Urinary bladder (tissue), 4 donors: ENCODE results near the gene ASPDH. TPM values are rescaled to one million over a fixed set of nuclear protein-coding genes. Genes with fewer than 3 reads are reported as not detected.

Source experiments
- DNase-seq: peaks from one replicate; pipeline ENCODE4 v3.0.0-alpha.2; 2015; ENCODE audit errors: extremely low spot score
- H3K27ac ChIP-seq: one replicate; pipeline ENCODE4 v1.5.1; 2013; ENCODE audit warnings: low read depth, mild to moderate bottlenecking, moderate library complexity
- H3K36me3 ChIP-seq: one replicate; pipeline ENCODE4 v1.6.1; 2013; ENCODE audit warnings: mild to moderate bottlenecking, moderate library complexity; ENCODE audit not compliant: insufficient read depth
- H3K4me1 ChIP-seq: one replicate; pipeline ENCODE4 v1.6.1; 2013; ENCODE audit warnings: mild to moderate bottlenecking, moderate library complexity; ENCODE audit not compliant: insufficient read depth
- H3K4me3 ChIP-seq: one replicate; pipeline ENCODE4 v1.5.1; 2013; ENCODE audit warnings: low read depth, low read length
- whole genome bisulfite sequencing: extraction: QIAGEN DNeasy Blood & Tissue Kit; methylation state at CpG from one replicate; pipeline ENCODE4 v1.1.7; 2013; 5-methylcytosine and 5-hydroxymethylcytosine counted together
- polyA plus RNA-seq: library from polyadenylated mRNA; stranded (reverse); fragments of 200-250 nt; gene quantifications from one replicate; pipeline ENCODE4 v1.2.3, GENCODE V29; 2013
- total RNA-seq: library from RNA; depleted of rRNA; stranded (reverse); fragments of >200 nt; gene quantifications from one replicate; pipeline ENCODE4 v1.2.3, GENCODE V29; 2014
- donor health status: healthy with polysubstance abuse.
- donor health status: healthy.

The ASPDH gene
- not detected for total RNA-seq
- not detected for polyA plus RNA-seq

DNA sequence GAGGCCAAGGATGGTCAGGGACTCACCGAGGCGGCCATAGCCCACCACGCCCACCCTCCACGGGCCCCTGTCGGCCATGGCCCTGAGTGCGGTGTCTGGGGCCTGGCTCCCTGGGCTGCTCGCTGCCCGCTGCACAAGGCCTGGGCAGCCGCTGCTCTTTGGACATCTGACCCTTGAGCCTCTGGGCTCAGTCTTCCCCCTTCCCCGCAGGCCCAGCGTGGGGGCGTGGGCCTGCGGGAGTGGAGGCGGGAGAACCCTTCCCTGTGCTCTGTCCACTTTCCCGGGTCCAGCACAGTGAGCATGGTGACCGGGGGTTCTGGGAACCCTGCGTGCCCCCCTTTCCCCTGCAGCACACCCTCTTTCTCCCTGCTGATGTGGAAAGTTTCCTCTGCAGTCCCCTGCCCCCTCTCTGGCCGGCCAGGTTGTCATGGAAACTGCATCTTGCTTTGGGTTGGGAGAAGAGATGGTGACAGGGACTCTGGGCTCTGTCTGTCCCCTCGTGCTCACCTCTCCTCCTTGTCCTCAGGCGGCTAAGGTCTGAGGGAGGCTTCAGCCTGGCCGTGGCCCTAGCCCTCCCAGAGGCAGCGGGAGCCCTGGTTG lies at the start of gene ASPDH:
ASPDH (minus strand) TSS at position 168 of the 600 bp plus-strand sequence; CDS start at position 78, 90 bp downstream.
- peaks cover 1% of the 10 kb centered on the region for H3K36me3 ChIP-seq
- 46% methylated on average over 22 of the region's 22 CpGs for WGBS
- no peak within 1 kb of the TSS for H3K4me3 ChIP-seq
- peaks cover 3% of the 10 kb centered on the region for H3K4me1 ChIP-seq
- no peak for DNase-seq
- no peak within 1 kb of the TSS for H3K27ac ChIP-seq

DNA sequence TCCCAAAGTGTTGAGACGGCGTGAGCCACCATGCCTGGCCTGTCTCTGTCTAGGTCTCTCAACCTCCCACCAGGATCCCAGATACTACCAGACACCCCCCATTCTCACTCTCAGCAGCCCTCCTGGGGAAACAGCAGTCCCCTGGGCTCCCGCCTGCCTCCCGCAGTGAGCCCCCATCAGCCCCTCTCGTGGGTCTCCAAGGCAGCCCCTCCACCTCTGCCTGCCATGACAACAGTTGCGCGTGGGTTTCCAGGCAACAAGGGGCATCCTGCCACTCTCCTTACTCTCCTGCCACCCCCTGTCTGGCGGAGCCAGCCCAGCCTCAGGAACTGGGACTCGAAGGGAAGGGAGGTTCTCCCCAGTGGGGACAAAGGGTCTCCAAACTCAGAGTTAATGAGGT lies 49.3 kb upstream of the ASPDH start:
- 85% methylated on average over 9 of the region's 9 CpGs for WGBS
- Histone ChIP-seq H3K36me3 (no peaks in the 10 kb centered on the region), H3K4me1 (no peaks in the 10 kb centered on the region), H3K27ac (no peak overlapping the region), H3K4me3 (no peak overlapping the region)
- DNase-seq = no peak

DNA sequence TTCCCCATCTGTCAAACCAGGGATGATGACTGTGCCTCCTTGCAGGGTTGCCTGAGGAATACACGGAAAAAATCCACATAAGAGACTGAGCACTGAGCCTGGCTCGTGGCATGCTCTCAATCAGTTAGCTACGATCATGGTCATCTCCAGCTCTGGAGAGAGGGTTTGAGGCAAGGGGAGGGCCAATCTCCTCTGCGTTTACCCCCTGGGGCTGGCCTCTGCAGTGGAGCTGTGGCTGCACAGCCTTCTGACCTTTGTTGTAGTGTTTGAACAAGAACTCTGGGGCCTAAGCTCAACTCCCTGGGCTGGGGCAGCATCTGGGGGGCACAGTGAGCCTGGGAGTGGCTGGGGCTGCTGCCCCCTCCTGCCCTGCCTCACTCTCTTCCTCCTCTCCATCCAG lies 48.6 kb upstream of the ASPDH start:
- Histone ChIP-seq H3K36me3 (no peaks in the 10 kb centered on the region), H3K4me3 (no peak overlapping the region), H3K27ac (no peak overlapping the region), H3K4me1 (no peaks in the 10 kb centered on the region)
- 66% methylated on average over 4 of the region's 4 CpGs for WGBS
- no peak for DNase-seq

DNA sequence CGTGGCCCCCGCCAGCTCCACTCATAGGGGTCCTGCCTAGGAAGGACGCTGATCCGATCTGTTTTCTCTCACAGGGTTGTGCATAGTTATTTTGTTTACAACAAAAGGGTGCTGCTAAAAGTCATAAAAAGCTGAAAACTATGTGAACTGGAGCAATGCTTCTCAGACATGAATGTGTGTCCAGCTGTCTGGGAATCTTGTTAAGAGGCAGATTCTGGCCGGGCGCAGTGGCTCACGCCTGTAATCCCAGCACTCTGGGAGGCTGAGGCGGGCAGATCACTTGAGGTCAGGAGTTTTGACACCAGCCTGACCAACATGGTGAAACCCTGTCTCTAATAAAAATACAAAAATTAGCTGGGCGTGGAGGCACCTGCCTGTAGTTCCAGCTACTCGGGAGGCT lies 45.9 kb upstream of the ASPDH start:
- no peaks in the 10 kb centered on the region for H3K36me3 ChIP-seq
- DNase-seq = no peak
- H3K27ac ChIP-seq = no peak overlapping the region
- H3K4me1 ChIP-seq = peaks cover 3% of the 10 kb centered on the region
- WGBS = 41% methylated on average over 10 of the region's 10 CpGs
- H3K4me3 ChIP-seq = no peak overlapping the region

DNA sequence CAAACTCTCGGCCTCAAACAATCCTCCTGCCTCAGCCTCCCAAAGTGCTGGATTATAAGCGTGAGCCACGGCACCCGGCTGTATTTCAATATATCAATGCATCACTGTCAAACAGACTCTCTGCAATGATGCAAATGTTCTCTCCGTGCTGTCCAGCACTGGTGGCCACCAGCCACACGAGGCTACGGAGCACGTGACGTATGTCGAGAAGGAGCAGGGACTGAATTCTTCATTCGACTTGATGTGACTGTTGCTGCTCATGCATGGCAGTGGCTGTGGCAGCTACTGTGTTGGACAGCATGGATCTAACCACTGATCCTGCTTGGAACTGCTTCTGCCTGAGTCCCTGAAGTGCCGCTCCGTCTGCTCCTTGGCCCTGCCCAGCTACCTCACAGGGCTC lies 44.7 kb upstream of the ASPDH start:
- H3K4me1 ChIP-seq = peaks cover 3% of the 10 kb centered on the region
- no peak for DNase-seq
- H3K4me3 ChIP-seq = no peak overlapping the region
- no peak overlapping the region for H3K27ac ChIP-seq
- 93% methylated on average over 13 of the region's 13 CpGs for WGBS
- no peaks in the 10 kb centered on the region for H3K36me3 ChIP-seq

DNA sequence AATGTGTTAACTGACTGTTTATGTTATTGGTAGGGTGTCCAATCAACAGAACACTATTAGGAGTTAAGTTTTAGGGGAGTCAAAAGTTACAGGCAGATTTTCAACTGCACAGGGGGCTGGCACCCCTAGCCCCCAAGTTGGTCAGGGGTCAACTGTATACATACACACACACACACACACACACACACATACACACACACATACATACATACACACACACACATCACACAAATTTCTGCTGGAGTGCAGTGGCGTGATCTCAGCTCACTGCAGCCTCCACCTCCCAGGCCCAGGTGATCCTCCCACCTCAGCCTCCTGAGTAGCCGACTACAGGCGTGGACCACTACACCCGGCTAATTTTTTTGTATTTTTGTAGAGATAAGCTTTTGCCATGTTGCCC lies 44.3 kb upstream of the ASPDH start:
- WGBS = 94% methylated on average over 4 of the region's 4 CpGs
- Histone ChIP-seq H3K27ac (no peak overlapping the region), H3K4me1 (peaks cover 3% of the 10 kb centered on the region), H3K4me3 (no peak overlapping the region), H3K36me3 (no peaks in the 10 kb centered on the region)
- DNase-seq = no peak

DNA sequence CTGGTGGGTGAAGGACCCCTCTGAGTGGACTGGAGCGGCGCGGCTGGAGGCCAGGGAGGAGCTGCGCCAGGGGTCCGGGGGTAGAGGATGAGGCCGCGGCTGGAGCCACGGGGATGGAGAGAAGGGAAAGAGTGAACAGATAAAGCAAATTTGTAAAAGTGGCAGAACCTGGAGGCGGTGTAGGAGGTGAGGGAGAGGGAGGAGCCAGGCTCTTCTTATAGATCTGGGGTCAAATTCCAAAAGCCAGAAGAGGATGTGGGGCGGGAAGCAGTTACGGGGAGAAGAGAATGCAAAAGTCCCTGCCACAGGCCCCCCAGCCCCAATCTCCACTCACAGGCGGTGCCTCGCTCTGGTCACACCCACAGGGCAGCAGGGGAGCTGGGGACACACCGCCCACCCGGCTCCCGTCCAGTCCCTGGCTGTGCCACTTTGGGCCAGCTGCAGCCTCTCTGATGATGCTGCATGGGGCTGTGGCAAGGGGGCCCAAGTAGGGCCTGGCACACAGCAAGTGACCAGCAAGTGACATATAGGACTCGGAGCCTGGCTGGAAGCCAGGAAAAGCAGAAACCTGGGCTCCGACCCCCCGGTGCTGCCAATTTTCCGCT lies 43.4 kb upstream of the ASPDH start:
- WGBS = 25% methylated on average over 19 of the region's 20 CpGs
- DNase-seq = no peak
- no peaks in the 10 kb centered on the region for H3K36me3 ChIP-seq
- no peak overlapping the region for H3K27ac ChIP-seq
- H3K4me1 ChIP-seq = peaks cover 3% of the 10 kb centered on the region
- no peak overlapping the region for H3K4me3 ChIP-seq

DNA sequence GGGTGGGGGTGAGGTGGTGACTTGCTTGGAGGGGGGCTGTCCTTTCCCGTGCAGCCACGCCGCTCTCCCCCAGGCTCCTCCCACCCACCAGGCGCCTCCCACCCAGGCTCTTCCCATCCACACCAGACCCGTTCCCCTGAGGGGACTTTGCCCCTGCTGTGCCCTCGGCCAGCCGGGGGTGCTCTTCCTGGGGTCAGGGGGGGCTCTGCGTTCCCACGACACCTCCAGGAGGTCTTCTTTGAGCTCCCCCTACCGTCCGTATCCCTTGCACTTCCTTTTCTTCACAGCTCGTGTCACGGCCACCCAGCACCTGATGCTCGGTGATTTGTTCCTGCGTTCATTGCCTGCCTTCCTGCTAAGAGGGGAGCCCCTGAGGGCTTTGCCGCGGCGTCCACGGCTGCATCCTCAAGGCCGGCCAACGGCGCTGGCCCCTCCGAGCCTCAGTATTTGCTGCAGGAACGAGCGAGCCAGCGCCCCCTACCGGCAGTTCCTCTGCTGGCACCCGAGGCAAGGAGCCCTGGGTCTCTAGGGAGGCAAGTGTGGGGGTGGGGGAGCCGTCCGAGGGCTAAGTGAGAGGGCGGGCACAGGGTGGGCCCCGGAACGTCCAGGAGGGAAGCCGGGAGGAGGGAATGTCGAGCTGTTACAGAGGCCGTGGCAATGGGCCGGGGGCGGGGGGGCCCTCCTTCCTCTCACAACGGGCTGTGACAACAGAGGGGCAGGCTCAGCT lies 42.7 kb upstream of the ASPDH start:
- peak; percentile 17 for DNase-seq

DNA sequence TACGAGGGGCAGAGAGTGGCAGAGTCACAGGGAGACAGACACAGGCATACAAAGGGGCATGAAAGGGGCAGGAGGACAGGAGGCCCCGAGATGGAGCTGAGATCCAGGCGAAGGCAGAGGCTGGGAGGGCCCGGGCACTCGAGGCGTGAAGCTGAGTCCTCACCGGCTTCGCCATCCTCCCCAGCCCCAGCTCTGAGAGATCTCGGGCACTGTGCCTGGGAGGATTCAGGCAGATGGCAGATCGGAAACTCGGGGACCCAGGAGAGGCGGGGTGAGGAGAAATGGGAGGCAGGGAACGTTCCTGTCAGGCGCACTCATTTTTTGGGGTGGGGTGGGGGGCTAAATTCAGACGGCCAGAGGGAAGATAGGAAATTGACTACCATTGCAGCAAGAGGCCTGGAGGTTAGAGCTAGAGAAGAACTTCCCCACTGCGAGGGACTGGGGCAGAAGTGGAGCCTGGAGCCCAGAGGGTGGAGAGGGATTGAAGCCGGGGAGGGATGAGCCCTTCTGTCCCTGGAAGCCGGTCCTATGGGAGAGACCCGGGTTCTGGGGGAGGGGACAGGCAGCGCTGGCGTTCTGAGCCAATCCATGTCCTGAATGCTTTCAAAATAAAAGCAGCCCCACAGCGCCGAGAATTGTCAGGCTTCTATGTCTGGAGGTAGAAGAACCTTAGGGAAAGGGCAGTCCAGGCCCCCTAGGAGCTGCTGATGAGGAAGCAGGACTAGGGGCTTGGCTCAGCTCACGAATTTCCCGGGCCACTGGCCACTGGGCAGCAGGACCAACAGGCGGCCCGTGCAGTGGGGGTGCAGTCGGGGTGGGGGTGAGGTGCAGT lies 42.0 kb upstream of the ASPDH start:
- Histone ChIP-seq H3K4me3 (peak overlapping the region; percentile 34), H3K27ac (no peak overlapping the region), H3K4me1 (peaks cover 3% of the 10 kb centered on the region), H3K36me3 (no peaks in the 10 kb centered on the region)
- no peak for DNase-seq
- 29% methylated on average over 28 of the region's 28 CpGs for WGBS

More for the DNA sequence above, 42.7 kb upstream of the ASPDH start:
- no peak overlapping the region for H3K27ac ChIP-seq
- peak overlapping the region; percentile 34 for H3K4me3 ChIP-seq
- H3K36me3 ChIP-seq = no peaks in the 10 kb centered on the region
- peaks cover 3% of the 10 kb centered on the region for H3K4me1 ChIP-seq
- WGBS = under 1% methylated on average over 38 of the region's 39 CpGs

DNA sequence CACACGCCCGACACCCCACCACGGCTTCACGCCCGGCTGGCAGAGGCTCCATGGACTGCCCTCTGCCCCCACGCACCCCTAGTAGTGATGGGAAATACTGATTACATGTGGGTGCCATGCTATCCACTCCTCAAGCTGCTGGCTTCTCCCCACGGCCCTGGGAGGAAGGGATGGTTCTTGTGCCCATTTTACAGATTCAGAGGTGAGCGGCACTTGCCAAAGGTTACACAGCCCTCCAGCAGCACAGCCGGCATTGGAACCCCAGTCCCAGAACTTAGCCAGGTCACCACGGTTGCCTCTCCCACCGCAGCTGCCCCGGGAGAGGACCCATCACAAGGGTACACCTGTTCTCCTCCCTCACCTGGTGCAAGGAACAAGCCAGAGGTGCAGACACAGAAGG lies 41.3 kb upstream of the ASPDH start:
- no peak overlapping the region for H3K4me3 ChIP-seq
- peaks cover 3% of the 10 kb centered on the region for H3K4me1 ChIP-seq
- WGBS = 79% methylated on average over 12 of the region's 12 CpGs
- no peak overlapping the region for H3K27ac ChIP-seq
- H3K36me3 ChIP-seq = no peaks in the 10 kb centered on the region
- no peak for DNase-seq

DNA sequence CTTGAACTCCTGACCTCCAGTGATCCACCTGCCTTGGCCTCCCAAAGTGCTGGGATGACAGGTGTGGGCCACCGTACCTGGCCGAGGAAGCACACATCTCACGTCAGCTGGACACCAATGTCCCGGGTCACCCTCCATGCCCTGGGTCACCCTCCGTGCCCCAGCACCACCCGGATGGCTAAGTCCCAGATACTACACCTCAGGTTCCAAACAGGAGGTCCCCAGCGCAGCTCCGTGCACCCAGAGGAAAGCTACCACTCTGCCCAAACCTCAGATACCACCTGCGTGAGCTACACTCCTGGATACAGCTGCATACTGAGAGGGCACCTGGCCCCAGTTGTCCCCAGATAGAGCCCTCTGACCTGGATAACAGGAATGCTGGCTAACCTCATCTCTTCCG lies 40.5 kb upstream of the ASPDH start:
- H3K4me3 ChIP-seq = no peak overlapping the region
- no peak overlapping the region for H3K27ac ChIP-seq
- DNase-seq = no peak
- WGBS = 90% methylated on average over 10 of the region's 10 CpGs
- H3K36me3 ChIP-seq = no peaks in the 10 kb centered on the region
- peaks cover 3% of the 10 kb centered on the region for H3K4me1 ChIP-seq

DNA sequence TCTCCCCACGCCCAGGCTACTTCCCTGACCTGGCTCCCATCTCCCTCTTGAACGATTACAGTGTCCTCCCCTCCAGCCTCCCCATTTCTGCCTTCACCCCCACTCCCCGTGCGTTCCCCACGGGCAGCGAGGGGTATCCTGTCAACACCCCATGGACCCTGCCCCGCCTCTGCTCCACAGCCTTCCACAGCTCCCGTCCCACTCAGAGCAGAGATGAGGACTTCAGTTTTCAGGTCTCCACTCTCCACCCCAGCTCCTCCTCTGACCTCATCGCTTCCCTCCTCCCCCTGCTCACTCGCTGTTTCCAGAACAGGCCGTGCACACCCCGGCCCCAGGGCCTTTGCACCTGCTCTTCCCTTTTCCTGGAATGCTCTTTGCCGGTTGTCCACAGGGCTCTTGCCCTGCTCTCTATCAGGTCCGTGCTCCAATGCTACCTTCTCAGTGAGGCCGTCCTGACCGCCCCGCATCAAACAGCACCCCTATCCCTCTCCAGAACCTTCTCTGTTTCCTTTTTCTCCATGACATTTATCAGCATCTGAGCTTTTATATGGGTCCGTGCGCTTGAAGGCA lies 39.5 kb upstream of the ASPDH start:
- DNase-seq = no peak
- 81% methylated on average over 19 of the region's 19 CpGs for WGBS
- peaks cover 3% of the 10 kb centered on the region for H3K4me1 ChIP-seq
- H3K27ac ChIP-seq = no peak overlapping the region
- no peaks in the 10 kb centered on the region for H3K36me3 ChIP-seq
- no peak overlapping the region for H3K4me3 ChIP-seq

DNA sequence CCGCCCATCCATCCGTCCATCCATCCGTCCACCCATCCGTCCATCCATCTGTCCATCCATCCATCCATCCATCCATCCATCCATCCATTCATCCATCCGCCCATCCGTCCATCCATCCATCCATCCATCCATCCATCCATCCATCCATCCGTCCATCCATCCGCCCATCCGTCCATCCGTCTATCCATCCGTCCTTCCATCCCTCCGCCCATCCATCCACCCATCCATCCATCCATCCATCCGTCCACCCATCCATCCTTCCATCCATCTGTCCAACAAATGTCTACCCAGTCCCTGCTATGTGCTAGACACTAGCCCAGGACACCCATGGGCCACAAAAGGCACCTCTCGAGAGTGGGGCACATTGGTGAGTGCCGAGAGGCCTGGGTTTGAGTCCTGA lies 38.8 kb upstream of the ASPDH start:
- WGBS = 83% methylated on average over 15 of the region's 15 CpGs
- Histone ChIP-seq H3K27ac (no peak overlapping the region), H3K4me1 (peaks cover 3% of the 10 kb centered on the region), H3K36me3 (no peaks in the 10 kb centered on the region), H3K4me3 (no peak overlapping the region)
- DNase-seq = no peak
